Activated CD8-positive, alpha-beta memory T cell treated with anti-CD3 and anti-CD28 coated beads, Interleukin-2, amount 10 ng/mL, durations not matched to agents 7 days and 5 days (primary cell): ENCODE data around the gene CCDC27. TPM values are rescaled to one million over a fixed set of nuclear protein-coding genes. Genes with fewer than 3 reads are reported as not detected.

Experiments
- ATAC-seq: fragments of 150-1000 bp; cut with Tn5 transposase; one replicate; pipeline ENCODE4 v1.10.0; 2021; ENCODE audit warnings: moderate library complexity
- CTCF ChIA-PET: fragments of 350-600 bp; sonication (Branson Sonifier 250); formaldehyde crosslinking; loops from one replicate; lab custom pipeline; 2021; ENCODE audit warnings: antibody characterized with exemption; lab: Charles Lee
- DNase-seq: peaks from one replicate; pipeline ENCODE4 v3.0.0-alpha.2; 2020
- H3K27ac Mint-ChIP-seq: one replicate; pipeline ENCODE4 v1.8.0; 2021; ENCODE audit warnings: mild to moderate bottlenecking, mixed read lengths
- H3K27me3 Mint-ChIP-seq: one replicate; pipeline ENCODE4 v1.8.0; 2021; ENCODE audit warnings: mixed read lengths
- H3K36me3 Mint-ChIP-seq: one replicate; pipeline ENCODE4 v1.8.0; 2021; ENCODE audit warnings: mild to moderate bottlenecking, mixed read lengths
- H3K4me1 Mint-ChIP-seq: one replicate; pipeline ENCODE4 v1.8.0; 2021; ENCODE audit warnings: mixed read lengths
- H3K4me3 Mint-ChIP-seq: one replicate; pipeline ENCODE4 v1.8.0; 2021; ENCODE audit warnings: mild to moderate bottlenecking, moderate library complexity, mixed read lengths
- H3K9me3 Mint-ChIP-seq: one replicate; pipeline ENCODE4 v1.8.0; 2022; ENCODE audit warnings: low read depth, mixed read lengths
- total RNA-seq, 2 experiments: library from RNA; stranded (reverse); gene quantifications; one replicate each; pipeline ENCODE4 v1.2.3, GENCODE V29; 2021

The CCDC27 gene
- total RNA-seq, 2 experiments from 2014 or later, result not detected

DNA sequence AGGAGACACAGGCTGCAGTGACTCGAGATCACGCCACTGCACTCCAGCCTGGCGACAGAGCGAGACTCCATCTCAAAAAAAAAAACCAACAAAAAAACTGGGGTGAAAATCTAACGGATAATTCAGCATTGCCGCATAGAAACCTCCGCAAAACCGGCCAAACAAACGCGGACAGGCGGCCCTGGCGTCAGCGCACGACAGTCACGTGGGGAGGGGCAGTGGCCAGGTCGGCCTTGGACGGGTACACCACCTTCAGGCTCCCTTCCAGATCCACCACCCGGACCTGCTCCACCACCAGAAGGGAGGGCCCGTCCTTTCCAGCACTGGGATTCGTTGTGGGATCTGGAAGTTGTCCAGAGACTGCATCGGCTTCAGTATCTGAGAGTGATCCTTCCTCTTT, 28.7 kb downstream of the CCDC27 start:
- ATAC-seq (no peak), DNase-seq (no peak)
- H3K4me1 Mint-ChIP-seq, result peaks cover under 1% of the 10 kb centered on the region
- no peaks in the 10 kb centered on the region for H3K27me3 Mint-ChIP-seq
- no peak overlapping the region for H3K27ac Mint-ChIP-seq
- CTCF ChIA-PET, result interaction anchor here (1.1 kb wide), 1 partner anchor 21 kb away, joined by 3 read pairs; no protein-coding TSS in a partner anchor
- H3K9me3 Mint-ChIP-seq, result no peaks in the 10 kb centered on the region
- H3K36me3 Mint-ChIP-seq, result peaks cover 30% of the 10 kb centered on the region
- H3K4me3 Mint-ChIP-seq, result no peak overlapping the region

DNA sequence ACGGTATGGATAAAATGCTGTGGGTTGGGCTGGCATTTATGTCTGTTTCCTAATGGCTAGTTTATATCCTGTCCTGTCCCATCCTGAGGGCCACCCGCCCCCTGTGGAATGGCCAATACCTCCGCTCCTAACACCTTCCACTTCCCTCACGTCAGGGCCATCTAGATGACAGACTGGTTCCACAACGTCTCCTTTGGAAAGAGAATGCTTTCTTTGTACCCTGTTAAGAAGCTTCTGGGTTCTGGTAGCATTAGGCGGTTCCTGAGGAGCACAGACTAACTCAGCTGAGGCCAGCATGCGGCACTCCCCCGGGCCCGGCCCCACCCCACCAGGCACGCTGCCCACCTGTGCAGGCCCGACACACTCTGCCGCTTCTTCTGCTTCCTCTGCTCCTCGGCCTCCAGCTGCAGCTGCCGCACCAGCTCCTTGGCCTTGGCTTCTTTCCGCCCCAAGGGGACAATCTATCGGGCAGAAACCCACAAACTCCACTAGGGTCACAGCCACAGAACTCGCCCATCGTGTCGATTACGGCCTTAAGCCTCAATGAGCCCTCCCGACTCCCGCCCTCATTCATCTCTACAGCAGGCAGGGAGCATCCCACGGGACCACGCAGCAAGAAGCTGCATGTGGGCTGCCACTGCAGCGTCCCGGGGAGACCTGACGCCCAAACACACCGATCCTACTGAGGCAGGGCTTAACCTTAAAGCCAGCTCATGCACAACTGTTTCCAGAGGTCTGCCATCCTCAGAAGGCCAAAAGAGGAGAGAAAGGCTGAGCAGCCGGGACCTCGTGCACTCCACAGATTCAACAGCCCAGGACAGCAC, 31.6 kb downstream of the CCDC27 start:
- CTCF ChIA-PET, result no interaction called here
- peaks cover 35% of the 10 kb centered on the region for H3K36me3 Mint-ChIP-seq
- H3K27ac Mint-ChIP-seq, result no peak overlapping the region
- H3K4me3 Mint-ChIP-seq, result no peak overlapping the region
- no peaks in the 10 kb centered on the region for H3K27me3 Mint-ChIP-seq
- DNase-seq (no peak), ATAC-seq (no peak)
- H3K9me3 Mint-ChIP-seq, result no peaks in the 10 kb centered on the region
- peaks cover 18% of the 10 kb centered on the region for H3K4me1 Mint-ChIP-seq

DNA sequence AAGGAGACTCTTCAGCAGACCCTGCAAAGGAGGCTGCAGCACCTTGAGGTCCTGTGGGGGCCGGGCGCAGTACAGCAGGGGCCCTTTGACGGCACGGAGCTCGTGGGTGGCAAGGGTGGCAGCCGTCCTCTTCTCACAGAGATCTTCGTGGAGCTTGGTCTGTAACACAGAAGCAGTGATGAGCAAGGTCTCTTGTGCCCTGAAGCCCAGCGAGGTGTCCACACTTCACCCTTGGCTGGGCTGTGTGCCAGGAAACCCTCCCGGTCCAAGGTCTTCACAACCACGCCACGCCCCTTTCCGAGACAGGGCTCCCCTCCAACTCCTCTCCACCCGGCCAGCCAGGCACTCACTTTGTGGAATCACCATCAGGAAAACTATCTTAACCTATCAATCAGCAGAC, 32.8 kb downstream of the CCDC27 start:
- H3K36me3 Mint-ChIP-seq, result peaks cover 32% of the 10 kb centered on the region
- no peak for ATAC-seq
- no peak for DNase-seq
- no peak overlapping the region for H3K4me3 Mint-ChIP-seq
- H3K27ac Mint-ChIP-seq, result no peak overlapping the region
- no peaks in the 10 kb centered on the region for H3K9me3 Mint-ChIP-seq
- CTCF ChIA-PET, result no interaction called here
- H3K27me3 Mint-ChIP-seq, result no peaks in the 10 kb centered on the region
- peaks cover 20% of the 10 kb centered on the region for H3K4me1 Mint-ChIP-seq

DNA sequence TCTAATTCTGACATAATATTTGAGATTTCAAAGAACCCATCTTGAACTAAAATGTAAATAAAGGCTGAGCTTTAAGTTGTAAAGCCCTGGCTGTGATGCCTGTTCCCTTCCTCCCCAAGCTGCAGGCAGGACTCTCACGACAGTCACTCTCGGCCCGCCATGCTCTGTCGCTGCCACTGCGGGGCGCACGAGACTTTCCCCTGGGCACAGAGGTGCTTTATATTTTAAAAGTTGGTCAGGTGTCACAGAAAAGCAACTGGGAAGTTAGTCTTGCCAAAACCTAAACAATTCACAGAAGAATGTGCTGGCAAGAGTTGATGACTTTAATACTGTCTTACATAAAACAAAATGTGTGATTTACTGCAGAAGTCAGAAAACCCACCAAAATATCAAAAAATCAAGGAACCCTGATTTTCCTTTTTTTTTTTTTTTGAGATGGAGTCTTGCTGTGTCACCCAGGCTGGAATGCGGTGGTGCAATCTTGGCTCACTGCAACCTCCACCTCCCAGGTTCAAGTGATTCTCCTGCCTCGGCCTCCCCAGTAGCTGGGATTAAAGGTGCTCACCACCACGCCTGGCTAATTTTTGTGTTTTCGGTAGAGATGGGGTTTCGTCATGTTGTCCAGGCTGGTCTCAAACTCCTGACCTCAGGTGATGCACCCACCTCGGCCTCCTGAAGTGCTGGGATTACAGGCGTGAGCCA, 33.4 kb downstream of the CCDC27 start:
- Mint-ChIP-seq H3K36me3 (peaks cover 27% of the 10 kb centered on the region), H3K4me1 (peaks cover 20% of the 10 kb centered on the region), H3K27ac (no peak overlapping the region), H3K4me3 (no peak overlapping the region), H3K9me3 (no peaks in the 10 kb centered on the region), H3K27me3 (no peaks in the 10 kb centered on the region)
- DNase-seq, result no peak
- ATAC-seq, result no peak
- CTCF ChIA-PET, result interaction anchor here (2.7 kb wide), 1 partner anchor 11 kb away, joined by 8 read pairs; the partner anchor contains the start of gene LRRC47

DNA sequence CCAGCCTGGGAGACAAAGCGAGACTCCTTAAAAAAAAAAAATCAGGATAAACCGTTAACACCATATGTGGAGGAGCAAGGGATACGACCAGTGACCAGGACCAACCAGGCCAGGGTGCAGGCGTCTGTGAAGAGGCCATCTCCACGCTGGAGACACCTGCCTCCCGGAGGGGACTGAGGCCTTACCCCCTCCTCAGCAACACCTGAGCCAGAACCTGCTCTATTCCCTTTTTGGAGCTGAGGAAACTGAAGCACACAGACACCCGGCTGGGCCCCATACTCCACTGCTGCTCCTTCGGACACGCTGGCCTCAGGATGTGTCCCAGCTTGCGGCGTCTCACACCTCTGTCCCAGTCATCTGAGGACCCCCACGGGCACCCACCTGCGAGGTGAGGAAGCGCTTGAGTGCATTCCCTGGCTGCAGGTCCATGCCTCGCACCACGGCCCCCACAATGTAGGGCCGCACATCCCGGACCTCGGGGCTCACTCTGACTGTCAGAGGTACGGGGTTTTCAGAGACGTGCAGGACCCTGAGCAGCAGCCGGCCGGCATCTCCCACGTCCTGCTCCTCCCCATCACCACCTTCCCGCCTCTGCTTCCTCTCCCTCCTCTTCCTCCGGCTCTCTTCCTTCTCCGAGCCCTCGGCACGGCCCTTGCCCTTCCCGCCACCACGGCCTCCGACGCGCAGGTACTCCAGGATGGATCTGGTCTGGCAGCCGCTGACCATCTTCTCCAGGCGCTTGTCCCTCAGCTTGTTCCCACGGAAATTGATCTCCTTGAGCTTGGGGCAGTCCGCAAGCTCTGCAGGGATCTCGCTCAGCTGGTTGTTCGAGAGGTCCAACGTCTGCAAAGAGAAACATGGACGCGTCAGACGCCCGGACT, 34.5 kb downstream of the CCDC27 start:
- ATAC-seq (no peak), DNase-seq (no peak)
- Mint-ChIP-seq H3K4me1 (peaks cover 20% of the 10 kb centered on the region), H3K9me3 (no peaks in the 10 kb centered on the region), H3K36me3 (peaks cover 24% of the 10 kb centered on the region), H3K27ac (peak overlapping the region; percentile 42), H3K4me3 (no peak overlapping the region), H3K27me3 (no peaks in the 10 kb centered on the region)
- CTCF ChIA-PET, result interaction anchor here (1.2 to 2.7 kb wide), 3 partner anchors 10 to 70 kb away, joined by 3 to 8 read pairs (median 5); partner anchors contain the start of genes CEP104, DFFB and LRRC47

DNA sequence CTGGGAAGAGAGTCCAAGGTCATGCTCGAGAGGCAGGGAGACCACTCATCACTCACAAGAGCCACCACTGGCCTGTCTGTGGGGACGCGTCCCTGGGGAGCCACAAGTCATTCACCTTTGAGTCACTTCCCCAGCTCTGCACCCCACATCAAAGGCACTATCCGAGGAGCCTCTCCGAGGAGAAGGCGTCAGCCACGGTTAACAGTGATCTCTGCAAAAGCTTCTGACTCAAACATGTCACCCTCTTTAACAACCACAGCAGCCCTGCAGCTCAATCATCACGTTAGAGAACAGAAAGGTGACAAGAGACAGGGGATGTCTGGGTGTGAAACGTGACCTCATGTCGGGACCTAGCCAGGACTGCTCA, 35.1 kb downstream of the CCDC27 start:
- peak overlapping the region; percentile 75 for H3K27ac Mint-ChIP-seq
- H3K4me1 Mint-ChIP-seq, result peaks cover 24% of the 10 kb centered on the region
- H3K4me3 Mint-ChIP-seq, result no peak overlapping the region
- ATAC-seq (peak; percentile 88), DNase-seq (peak; percentile 80)
- no peaks in the 10 kb centered on the region for H3K9me3 Mint-ChIP-seq
- CTCF ChIA-PET, result interaction anchor here (1.2 to 2.7 kb wide), 3 partner anchors 9 to 70 kb away, joined by 3 to 8 read pairs (median 5); partner anchors contain the start of genes CEP104, DFFB and LRRC47
- peaks cover 20% of the 10 kb centered on the region for H3K36me3 Mint-ChIP-seq
- H3K27me3 Mint-ChIP-seq, result no peaks in the 10 kb centered on the region

DNA sequence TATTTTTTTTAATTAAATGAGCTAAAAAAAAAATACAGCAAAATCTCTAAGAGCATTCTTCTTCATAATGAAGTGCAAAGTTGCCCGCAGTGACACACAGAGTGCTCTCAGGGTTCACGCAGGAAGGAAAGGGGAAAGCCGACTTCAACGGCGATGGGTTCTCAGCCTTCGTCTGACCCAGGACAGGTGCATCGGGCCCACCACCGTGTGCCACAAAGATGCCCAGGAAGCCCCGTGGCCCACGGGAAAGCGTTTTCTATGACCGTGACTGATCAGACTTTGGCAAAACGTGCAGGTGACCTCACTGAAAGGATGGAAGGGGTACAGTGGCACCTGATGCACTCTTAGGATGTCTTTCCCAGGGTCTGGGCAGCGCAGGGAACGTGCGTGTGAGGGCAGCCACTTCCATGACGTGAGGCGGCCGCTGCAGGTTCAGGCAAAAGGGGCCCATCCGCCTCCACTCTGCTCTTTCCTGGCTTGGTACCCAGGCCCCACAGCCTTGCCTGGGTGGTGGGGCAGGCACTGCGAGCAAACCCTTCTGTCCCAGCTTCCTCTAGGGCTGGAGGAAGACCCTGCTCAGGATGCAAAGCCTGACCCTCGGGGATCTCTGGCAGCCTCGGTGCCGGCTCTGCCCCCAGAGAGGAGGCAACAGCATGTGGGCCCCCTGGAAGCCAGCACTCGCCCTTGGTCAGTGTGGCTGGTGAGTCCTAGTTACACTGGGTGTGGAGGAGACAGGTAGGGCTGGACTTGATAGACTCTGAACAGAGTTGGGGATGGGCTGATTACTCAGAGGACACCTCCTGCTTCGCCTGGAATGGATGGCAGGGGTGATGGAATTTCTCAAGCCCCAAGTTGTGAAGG, 35.7 kb downstream of the CCDC27 start:
- Mint-ChIP-seq H3K4me3 (no peak overlapping the region), H3K36me3 (peaks cover 20% of the 10 kb centered on the region), H3K9me3 (no peaks in the 10 kb centered on the region), H3K27ac (peak overlapping the region; percentile 75), H3K4me1 (peaks cover 29% of the 10 kb centered on the region), H3K27me3 (no peaks in the 10 kb centered on the region)
- peak; percentile 34 for ATAC-seq
- CTCF ChIA-PET, result interaction anchor here (1.2 to 2.7 kb wide), 4 partner anchors 8 to 69 kb away, joined by 3 to 8 read pairs (median 6); partner anchors contain the start of genes CEP104, DFFB and LRRC47
- DNase-seq, result no peak

DNA sequence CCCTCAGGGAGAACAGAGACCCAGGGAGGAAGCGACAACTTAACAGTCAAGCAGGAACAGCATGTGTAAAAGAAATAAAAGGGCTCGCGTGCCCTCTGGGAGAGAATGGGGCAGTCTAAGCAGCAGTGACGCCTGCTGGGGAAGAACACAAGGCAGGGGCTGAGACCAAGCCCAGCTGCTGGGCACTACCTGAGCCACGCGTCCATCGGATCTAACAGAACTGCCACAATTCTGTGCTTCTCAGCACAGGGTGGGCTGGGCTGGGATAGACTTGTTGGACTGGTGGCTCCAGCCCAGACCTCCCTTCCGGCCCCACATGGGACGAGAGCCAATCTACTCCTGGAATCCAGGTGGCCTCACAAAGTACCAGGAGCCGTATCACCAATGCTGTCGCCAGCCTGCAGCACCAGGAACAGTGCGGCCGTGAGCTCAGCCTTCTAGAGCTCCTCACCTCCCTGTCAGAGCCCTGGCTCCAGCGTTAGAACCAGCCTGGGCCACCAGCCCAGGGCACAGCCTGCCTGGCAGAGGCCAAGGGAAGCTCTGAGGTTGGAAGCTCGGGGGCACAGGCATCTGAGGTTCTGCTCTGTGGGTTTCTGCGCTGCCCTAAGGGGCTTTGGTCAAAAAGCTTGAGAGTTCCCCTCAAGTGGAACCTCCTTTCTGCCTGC, 36.6 kb downstream of the CCDC27 start:
- peak overlapping the region; percentile 49 for H3K27ac Mint-ChIP-seq
- no peak overlapping the region for H3K4me3 Mint-ChIP-seq
- H3K27me3 Mint-ChIP-seq, result no peaks in the 10 kb centered on the region
- no peak for DNase-seq
- peaks cover 38% of the 10 kb centered on the region for H3K4me1 Mint-ChIP-seq
- H3K9me3 Mint-ChIP-seq, result no peaks in the 10 kb centered on the region
- H3K36me3 Mint-ChIP-seq, result peaks cover 20% of the 10 kb centered on the region
- no peak for ATAC-seq
- CTCF ChIA-PET, result interaction anchor here (1.6 kb wide), 1 partner anchor 13 kb away, joined by 6 read pairs; no protein-coding TSS in a partner anchor

DNA sequence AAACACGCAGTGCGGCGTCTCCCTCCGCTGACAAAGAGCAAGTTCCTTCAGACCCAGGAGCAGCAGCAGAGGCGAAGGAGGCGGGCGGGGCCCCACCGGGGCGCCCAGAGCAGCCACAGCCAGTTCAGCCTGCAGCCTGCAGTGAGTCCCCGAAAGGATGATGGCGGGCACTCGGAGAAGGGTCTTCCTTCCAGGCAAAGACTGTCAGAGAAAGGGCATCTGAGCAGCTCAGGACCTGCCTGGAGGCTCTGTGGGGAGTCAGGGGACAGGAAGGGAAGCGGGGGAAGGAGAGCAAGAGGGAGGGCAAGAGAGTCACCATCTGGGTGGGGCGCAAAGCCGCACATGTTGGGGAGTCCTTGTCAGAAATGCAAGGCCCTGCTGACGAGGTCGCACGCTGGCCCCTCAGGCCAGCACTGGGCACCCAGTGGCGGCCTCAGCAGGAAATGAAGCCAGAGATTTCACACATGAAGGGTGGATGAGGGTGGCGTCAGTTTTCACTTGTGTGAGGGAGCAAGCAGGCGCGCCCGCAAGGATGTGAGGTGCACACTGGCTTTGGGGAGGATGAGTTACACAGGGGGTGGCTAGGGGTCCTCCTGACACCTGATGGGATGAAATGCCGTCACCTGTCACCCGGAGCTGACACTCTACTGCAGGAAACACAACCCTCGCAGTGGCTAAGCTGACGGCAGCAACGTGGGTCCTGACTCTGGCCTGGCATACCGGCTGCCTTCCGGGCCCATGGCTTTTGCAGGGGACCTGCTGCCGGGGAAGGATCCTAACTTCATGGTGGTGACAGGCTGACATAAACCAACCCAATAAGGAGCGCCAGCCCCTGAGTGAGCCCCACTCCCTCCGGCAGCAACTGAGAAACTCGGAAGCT, 37.4 kb downstream of the CCDC27 start:
- peaks cover 44% of the 10 kb centered on the region for H3K4me1 Mint-ChIP-seq
- no peaks in the 10 kb centered on the region for H3K9me3 Mint-ChIP-seq
- CTCF ChIA-PET, result interaction anchor here (1.6 kb wide), 1 partner anchor 14 kb away, joined by 6 read pairs; no protein-coding TSS in a partner anchor
- H3K27me3 Mint-ChIP-seq, result no peaks in the 10 kb centered on the region
- DNase-seq, result no peak
- H3K4me3 Mint-ChIP-seq, result no peak overlapping the region
- H3K36me3 Mint-ChIP-seq, result peaks cover 15% of the 10 kb centered on the region
- no peak overlapping the region for H3K27ac Mint-ChIP-seq
- ATAC-seq, result no peak

DNA sequence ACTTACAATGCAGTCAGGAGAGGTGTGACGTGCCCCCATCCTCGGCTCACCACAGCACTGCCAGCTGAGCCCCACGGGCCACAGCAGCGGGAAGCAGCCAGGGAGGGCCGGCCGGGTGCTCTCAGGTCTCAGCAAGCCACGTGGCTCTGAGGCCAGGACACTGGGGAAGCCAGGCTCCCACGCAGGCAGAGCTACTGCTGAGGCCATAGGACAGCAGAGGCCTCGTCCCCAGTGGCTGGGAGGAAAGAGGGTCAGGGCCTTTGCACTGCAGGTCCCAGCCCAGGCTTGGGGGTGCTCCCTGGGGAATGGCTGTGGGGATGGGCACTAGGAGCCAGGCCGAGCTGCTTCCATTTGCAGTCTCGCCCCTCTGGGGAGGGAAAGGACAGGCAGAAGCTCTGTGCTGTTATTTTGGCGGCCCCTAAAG, 38.3 kb downstream of the CCDC27 start:
- no peaks in the 10 kb centered on the region for H3K27me3 Mint-ChIP-seq
- CTCF ChIA-PET, result no interaction called here
- H3K9me3 Mint-ChIP-seq, result no peaks in the 10 kb centered on the region
- ATAC-seq, result no peak
- no peak overlapping the region for H3K4me3 Mint-ChIP-seq
- H3K27ac Mint-ChIP-seq, result no peak overlapping the region
- peaks cover 9% of the 10 kb centered on the region for H3K36me3 Mint-ChIP-seq
- peaks cover 50% of the 10 kb centered on the region for H3K4me1 Mint-ChIP-seq
- DNase-seq, result no peak

DNA sequence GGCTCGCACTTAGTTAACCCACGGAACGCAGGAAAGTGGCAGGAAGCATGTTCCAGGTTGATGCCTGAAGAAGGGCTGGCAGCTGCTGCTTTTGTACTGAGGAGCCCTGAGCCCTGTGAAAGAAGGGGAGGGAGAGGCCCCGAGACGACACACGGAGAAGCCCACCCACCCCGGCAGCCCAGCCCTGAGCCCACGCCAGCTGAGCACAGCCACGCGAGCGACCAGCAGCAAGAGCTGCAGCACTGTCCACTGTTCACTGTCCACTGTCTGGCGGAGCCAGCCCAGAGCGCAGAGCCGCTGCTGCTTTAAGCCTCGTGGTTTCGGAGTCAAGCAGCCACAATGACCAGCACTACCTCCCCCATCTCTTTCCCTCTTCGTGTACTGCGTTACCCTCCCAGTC, 38.7 kb downstream of the CCDC27 start:
- ATAC-seq (no peak), DNase-seq (no peak)
- Mint-ChIP-seq H3K4me3 (no peak overlapping the region), H3K27me3 (no peaks in the 10 kb centered on the region), H3K27ac (no peak overlapping the region), H3K4me1 (peaks cover 50% of the 10 kb centered on the region), H3K9me3 (no peaks in the 10 kb centered on the region), H3K36me3 (peaks cover 8% of the 10 kb centered on the region)
- CTCF ChIA-PET, result no interaction called here
